A549 (cell line): Measurements from ENCODE around the gene SVIL. TPM values are rescaled to one million over a fixed set of nuclear protein-coding genes. Genes with fewer than 3 reads are reported as not detected.

Experiments used
- ATAC-seq, 2 experiments: fragments of 200-7000 bp in 1 of 2; fragments of >200 bp in 1 of 2; cut with Nextera tagmentation in 1 of 2; cut with Tn5 transposase in 1 of 2; 3 replicates each; pipeline versions ENCODE4 v1.8.0 to v1.9.1; 2018 to 2020; ENCODE audit warnings: mild to moderate bottlenecking in 1 of 2, moderate library complexity in 1 of 2
- CTCF ChIA-PET: fragments of 300-600 bp; sonication (Branson Sonifier 250); formaldehyde crosslinking; extraction: SDS; loops from one replicate; lab custom pipeline; 2021; ENCODE audit warnings: antibody characterized with exemption, inconsistent platforms; lab: Yijun Ruan, JAX
- POLR2A ChIA-PET: fragments of 350-600 bp; formaldehyde crosslinking; extraction: SDS; loops from one replicate; lab custom pipeline; 2021; ENCODE audit warnings: antibody characterized with exemption, inconsistent platforms; lab: Yijun Ruan, JAX
- DNase-seq, 2 experiments: peaks; one replicate each; pipeline versions ENCODE4 v3.0.0 to v3.0.0-alpha.2; 2011 to 2016; ENCODE audit warnings: low read depth in 1 of 2, low spot score in 1 of 2
- FAIRE-seq: peaks from 2 replicates; lab custom pipeline; 2011; peaks lifted over from hg19 to GRCh38; lab: Jason Lieb, UNC
- H3K27ac ChIP-seq, 2 experiments: fragments of >200 bp; sonication (Bioruptor Twin); formaldehyde crosslinking; 3 replicates each; pipeline ENCODE4 v1.5.1; 2016 to 2017
- H3K4me1 ChIP-seq: fragments of >200 bp; sonication (Bioruptor Twin); formaldehyde crosslinking; 3 replicates; pipeline ENCODE4 v1.6.1; 2016
- H3K4me2 ChIP-seq: fragments of >200 bp; sonication (Bioruptor Twin); formaldehyde crosslinking; 3 replicates; pipeline ENCODE4 v1.6.1; 2016
- H3K4me3 ChIP-seq: fragments of >200 bp; sonication (Bioruptor Twin); formaldehyde crosslinking; 3 replicates; pipeline ENCODE4 v1.5.1; 2016
- H3K9me3 ChIP-seq: fragments of >200 bp; sonication (Bioruptor Twin); formaldehyde crosslinking; 3 replicates; pipeline ENCODE4 v1.6.1; 2016
- BHLHE40 ChIP-seq: IDR thresholded peaks from 2 replicates; pipeline ENCODE4 v1.6.1; 2012; ENCODE audit warnings: low read depth, low read length, inconsistent platforms
- CEBPB ChIP-seq, 2 experiments: fragments of >200 bp in 1 of 2; sonication (Bioruptor Twin) in 1 of 2; formaldehyde crosslinking in 1 of 2; IDR thresholded peaks; 2 replicates each; pipeline ENCODE4 v1.6.1; 2012 to 2016
- CHD2 ChIP-seq: fragments of 150-350 bp; IDR thresholded peaks from 2 replicates; pipeline ENCODE4 v1.6.1; 2014; ENCODE audit warnings: low read length; ENCODE audit not compliant: partially characterized antibody
- EP300 ChIP-seq, 2 experiments: fragments of >200 bp; sonication (Bioruptor Twin); formaldehyde crosslinking; IDR thresholded peaks; 2 replicates in 1 of 2; 3 replicates in 1 of 2; pipeline ENCODE4 v1.6.1; 2016 to 2017
- ESRRA ChIP-seq: fragments of 150-350 bp; IDR thresholded peaks from 2 replicates; pipeline ENCODE4 v1.6.1; 2014; ENCODE audit warnings: mild to moderate bottlenecking, low read length, borderline replicate concordance
- FOSL2 ChIP-seq, 2 experiments: fragments of 450-650 bp in 1 of 2; fragments of >200 bp in 1 of 2; sonication (Bioruptor Twin) in 1 of 2; formaldehyde crosslinking; IDR thresholded peaks; 2 replicates each; pipeline versions ENCODE4 v1.5.0 to v1.6.1; 2016 to 2020; ENCODE audit warnings: mild to moderate bottlenecking in 1 of 2, moderate library complexity in 1 of 2
- FOXS1 ChIP-seq: fragments of 250-450 bp; sonication (Bioruptor Pico); IDR thresholded peaks from 2 replicates; pipeline ENCODE4 v1.5.0; 2020; ENCODE audit warnings: mild to moderate bottlenecking, moderate library complexity
- GATA3 ChIP-seq: IDR thresholded peaks from 2 replicates; pipeline ENCODE4 v1.6.1; 2012; ENCODE audit warnings: borderline replicate concordance
- HDAC2 ChIP-seq: fragments of 200-600 bp; sonication (generic); IDR thresholded peaks from 2 replicates; pipeline ENCODE4 v1.6.1; 2016
- HEYL ChIP-seq: fragments of 250-450 bp; sonication (Bioruptor Pico); IDR thresholded peaks from 2 replicates; pipeline ENCODE4 v1.8.0; 2021; ENCODE audit warnings: mild to moderate bottlenecking, moderate library complexity
- HOXB13 ChIP-seq: fragments of 250-450 bp; sonication (Bioruptor Pico); IDR thresholded peaks from 2 replicates; pipeline ENCODE4 v1.5.0; 2020; ENCODE audit warnings: low read depth, mild to moderate bottlenecking, moderate library complexity
- HOXB5 ChIP-seq: fragments of 250-450 bp; sonication (Bioruptor Pico); IDR thresholded peaks from 2 replicates; pipeline ENCODE4 v1.5.0; 2020; ENCODE audit warnings: mild to moderate bottlenecking, moderate library complexity
- JUN ChIP-seq, 2 experiments: fragments of >200 bp; sonication (Bioruptor Twin); formaldehyde crosslinking; IDR thresholded peaks; 2 replicates in 1 of 2; 3 replicates in 1 of 2; pipeline ENCODE4 v1.6.1; 2016 to 2017
- JUNB ChIP-seq: fragments of >200 bp; sonication (Bioruptor Twin); formaldehyde crosslinking; IDR thresholded peaks from 2 replicates; pipeline ENCODE4 v1.6.1; 2016
- KDM5A ChIP-seq: fragments of 200-600 bp; sonication (generic); IDR thresholded peaks from 2 replicates; pipeline ENCODE4 v1.6.1; 2016; ENCODE audit warnings: antibody characterized with exemption, mild to moderate bottlenecking
- MAFK ChIP-seq: fragments of 450-650 bp; IDR thresholded peaks from 2 replicates; pipeline ENCODE4 v1.6.1; 2014; ENCODE audit not compliant: partially characterized antibody
- MAZ ChIP-seq: fragments of 150-350 bp; IDR thresholded peaks from 2 replicates; pipeline ENCODE4 v1.6.1; 2014; ENCODE audit warnings: antibody characterized with exemption, low read depth, low read length, borderline replicate concordance
- NPAS2 ChIP-seq: fragments of 250-450 bp; sonication (Bioruptor Pico); IDR thresholded peaks from 2 replicates; pipeline ENCODE4 v1.8.0; 2022; ENCODE audit warnings: mild to moderate bottlenecking, moderate library complexity, borderline replicate concordance
- POLR2A ChIP-seq: IDR thresholded peaks from 2 replicates; pipeline ENCODE4 v1.6.1; 2012; ENCODE audit warnings: mild to moderate bottlenecking, low read length
- POLR2AphosphoS2 ChIP-seq: conservative IDR thresholded peaks from 2 replicates; pipeline ENCODE4 v1.6.1; 2012; ENCODE audit warnings: low read length, improper control_type of control experiment, inconsistent platforms
- RAD21 ChIP-seq, 2 experiments: fragments of >200 bp in 1 of 2; sonication (Bioruptor Twin) in 1 of 2; formaldehyde crosslinking in 1 of 2; IDR thresholded peaks in 1 of 2; conservative IDR thresholded peaks in 1 of 2; 2 replicates in 1 of 2; 3 replicates in 1 of 2; pipeline ENCODE4 v1.6.1; 2012 to 2018; ENCODE audit warnings: inconsistent platforms in 1 of 2
- RARB ChIP-seq: fragments of 250-450 bp; sonication (Bioruptor Pico); IDR thresholded peaks from 2 replicates; pipeline ENCODE4 v1.8.0; 2021; ENCODE audit warnings: mild to moderate bottlenecking, moderate library complexity
- RCOR1 ChIP-seq: fragments of 150-350 bp; IDR thresholded peaks from 2 replicates; pipeline ENCODE4 v1.6.1; 2014; ENCODE audit warnings: antibody characterized with exemption, low read length, low read depth
- RFX5 ChIP-seq: fragments of 450-650 bp; IDR thresholded peaks from 2 replicates; pipeline ENCODE4 v1.7.1; 2014; ENCODE audit warnings: antibody characterized with exemption, mild to moderate bottlenecking, moderate library complexity
- SMC3 ChIP-seq: fragments of >200 bp; sonication (Bioruptor Twin); formaldehyde crosslinking; IDR thresholded peaks from 3 replicates; pipeline ENCODE4 v1.6.1; 2018; ENCODE audit warnings: inconsistent platforms
- TP53 ChIP-seq: fragments of 250-450 bp; sonication (Bioruptor Pico); IDR thresholded peaks from 2 replicates; pipeline ENCODE4 v1.5.0; 2021; ENCODE audit warnings: mild to moderate bottlenecking, moderate library complexity
- ZFP36 ChIP-seq: fragments of 450-650 bp; IDR thresholded peaks from 2 replicates; pipeline ENCODE4 v1.6.1; 2014; ENCODE audit warnings: borderline replicate concordance; ENCODE audit not compliant: partially characterized antibody
- ZSCAN20 ChIP-seq: fragments of 250-450 bp; sonication (Bioruptor Pico); IDR thresholded peaks from 2 replicates; pipeline ENCODE4 v1.8.0; 2022; ENCODE audit warnings: mild to moderate bottlenecking, moderate library complexity
- WGBS: methylation state at CpG from one replicate; pipeline ENCODE4 v1.1.6; 2017; ENCODE audit errors: missing lambda C conversion rate; 5-methylcytosine and 5-hydroxymethylcytosine counted together
- polyA plus RNA-seq, 4 experiments: library from polyadenylated mRNA; depleted of rRNA in 3 of 4; stranded (reverse); fragments of >200 nt; fragmentation: RNase III in 1 of 4; extraction: RNeasy Plus Mini Kit Qiagen cat#74134 plus additional on column Dnase treatment in 1 of 4; gene quantifications; 2 replicates in 3 of 4; 3 replicates in 1 of 4; pipeline ENCODE4 v1.2.3, GENCODE V29; 2011 to 2017
- TF ChIP-seq, protein P1 (sequence below): fragments of 450-650 bp; IDR thresholded peaks from 2 replicates; pipeline ENCODE4 v1.6.1; 2014; ENCODE audit warnings: antibody characterized with exemption
- TF ChIP-seq, protein P2 (sequence below): IDR thresholded peaks from 2 replicates; pipeline ENCODE4 v1.6.1; 2012
- TF ChIP-seq, protein P3 (sequence below): fragments of >200 bp; sonication (Bioruptor Twin); formaldehyde crosslinking; IDR thresholded peaks from 3 replicates; pipeline ENCODE4 v1.6.1; 2016
- TF ChIP-seq, protein P4 (sequence below): IDR thresholded peaks from 2 replicates; pipeline ENCODE4 v1.6.1; 2012; ENCODE audit warnings: low read depth, borderline replicate concordance

SVIL gene
- polyA plus RNA-seq, 2 of the 4 experiments (the other 2 are of a cell fraction): 12.0 to 20.4 TPM

DNA sequence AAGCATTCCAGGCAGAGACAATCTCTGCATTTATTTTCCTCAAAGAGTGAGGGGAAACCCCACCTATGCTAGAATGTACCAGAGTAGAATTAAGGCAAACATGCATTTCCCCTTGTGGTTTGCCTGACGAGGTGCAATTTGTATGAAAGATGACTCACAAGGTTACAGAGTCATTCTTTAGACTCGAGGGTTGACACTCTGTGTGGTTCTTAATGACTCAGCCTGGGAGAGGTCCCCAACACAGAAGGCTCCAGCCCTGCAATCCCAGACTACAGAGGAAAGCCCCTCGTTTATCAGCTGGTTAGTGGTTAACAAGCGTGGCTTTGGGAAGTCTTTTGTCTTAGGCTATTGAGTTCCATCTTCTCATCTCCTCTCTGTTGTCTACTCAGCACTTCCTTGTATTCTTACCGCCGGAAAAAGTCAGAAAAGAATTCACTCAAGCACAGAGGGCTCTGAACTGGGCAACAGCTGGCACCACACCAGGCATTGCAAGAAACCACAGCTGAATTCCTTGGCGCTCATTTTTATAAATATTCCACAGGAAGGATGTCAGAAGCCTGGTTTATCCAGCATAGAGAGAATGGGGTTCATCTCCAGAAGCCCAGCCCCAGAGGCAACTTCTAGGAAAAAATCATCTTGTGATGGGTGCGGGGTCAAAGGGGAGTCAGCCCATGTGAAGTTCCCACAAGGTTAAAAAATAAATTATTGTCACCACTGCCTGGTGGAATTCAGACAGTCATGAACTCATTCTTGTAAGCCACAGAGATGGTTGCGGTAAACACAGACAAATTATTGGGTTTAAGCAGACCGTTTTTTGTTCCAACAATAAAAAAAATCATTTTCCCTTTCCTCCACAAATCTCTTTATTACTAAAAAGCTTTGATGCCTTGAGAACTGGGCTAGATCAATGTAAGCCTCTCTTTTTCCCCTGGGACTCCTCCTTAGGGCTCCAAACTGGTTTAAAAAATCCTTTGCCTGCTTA lies 24.5 kb upstream of the SVIL start:
- FAIRE-seq: peak; percentile 99
- CTCF ChIA-PET: interaction anchor here (0.6 to 1.9 kb wide), 8 partner anchors 9 to 157 kb away, joined by 3 to 7 read pairs (median 4); no protein-coding TSS in a partner anchor
- POLR2A ChIA-PET: interaction anchor here (1.0 to 1.3 kb wide), 3 partner anchors 55 to 152 kb away, joined by 3 to 5 read pairs (median 3); no protein-coding TSS in a partner anchor
- Histone ChIP-seq H3K27ac (peak overlapping the region; percentile 63 to 81), H3K4me2 (peak overlapping the region; percentile 92), H3K9me3 (peaks cover 13% of the 10 kb centered on the region; the same call in 1 of the 3 replicates), H3K4me3 (peak overlapping the region; percentile 19; the same call in 1 of the 3 replicates), H3K4me1 (peaks cover 39% of the 10 kb centered on the region)
- TF ChIP-seq HOXB13 (CRISPR knock-in tag): no peak
- peak; percentile 98 for TF ChIP-seq JUNB
- TF ChIP-seq, protein P1, sequence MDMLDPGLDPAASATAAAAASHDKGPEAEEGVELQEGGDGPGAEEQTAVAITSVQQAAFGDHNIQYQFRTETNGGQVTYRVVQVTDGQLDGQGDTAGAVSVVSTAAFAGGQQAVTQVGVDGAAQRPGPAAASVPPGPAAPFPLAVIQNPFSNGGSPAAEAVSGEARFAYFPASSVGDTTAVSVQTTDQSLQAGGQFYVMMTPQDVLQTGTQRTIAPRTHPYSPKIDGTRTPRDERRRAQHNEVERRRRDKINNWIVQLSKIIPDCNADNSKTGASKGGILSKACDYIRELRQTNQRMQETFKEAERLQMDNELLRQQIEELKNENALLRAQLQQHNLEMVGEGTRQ: no peak
- TF ChIP-seq, protein P2, sequence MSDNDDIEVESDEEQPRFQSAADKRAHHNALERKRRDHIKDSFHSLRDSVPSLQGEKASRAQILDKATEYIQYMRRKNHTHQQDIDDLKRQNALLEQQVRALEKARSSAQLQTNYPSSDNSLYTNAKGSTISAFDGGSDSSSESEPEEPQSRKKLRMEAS: peak; percentile 79
- no peak for TF ChIP-seq POLR2AphosphoS2
- peak; percentile 47; the same call in 2 of the 3 replicates for TF ChIP-seq SMC3
- peak; percentile 5 to 80; a peak in 2 of 4 replicates for TF ChIP-seq CEBPB (IDR thresholded peaks at IDR 0.05)
- TF ChIP-seq JUN (IDR thresholded peaks at IDR 0.05): peak; percentile 92 to 93
- peak; percentile 95 for TF ChIP-seq GATA3
- peak in 1 of 2 experiments; percentile 54; a peak in 4 of 5 replicates for TF ChIP-seq RAD21 (conservative IDR thresholded peaks at IDR 0.05 in 1 of 2, IDR thresholded peaks at IDR 0.05 in 1 of 2)
- no peak for TF ChIP-seq ZFP36
- TF ChIP-seq TP53 (CRISPR knock-in tag): no peak
- no peak for TF ChIP-seq HDAC2
- peak; percentile 99 for TF ChIP-seq MAFK
- TF ChIP-seq EP300 (IDR thresholded peaks at IDR 0.05): peak; percentile 50 to 85; a peak in 3 of 5 replicates
- 0 out of 2 replicates have a peak, but pooled peaks have one; percentile 60 for TF ChIP-seq RARB (CRISPR knock-in tag)
- TF ChIP-seq FOSL2 (IDR thresholded peaks at IDR 0.05): peak; percentile 99
- peak; percentile 99 for TF ChIP-seq FOSL2 (CRISPR knock-in tag; IDR thresholded peaks at IDR 0.05)
- TF ChIP-seq, protein P3, sequence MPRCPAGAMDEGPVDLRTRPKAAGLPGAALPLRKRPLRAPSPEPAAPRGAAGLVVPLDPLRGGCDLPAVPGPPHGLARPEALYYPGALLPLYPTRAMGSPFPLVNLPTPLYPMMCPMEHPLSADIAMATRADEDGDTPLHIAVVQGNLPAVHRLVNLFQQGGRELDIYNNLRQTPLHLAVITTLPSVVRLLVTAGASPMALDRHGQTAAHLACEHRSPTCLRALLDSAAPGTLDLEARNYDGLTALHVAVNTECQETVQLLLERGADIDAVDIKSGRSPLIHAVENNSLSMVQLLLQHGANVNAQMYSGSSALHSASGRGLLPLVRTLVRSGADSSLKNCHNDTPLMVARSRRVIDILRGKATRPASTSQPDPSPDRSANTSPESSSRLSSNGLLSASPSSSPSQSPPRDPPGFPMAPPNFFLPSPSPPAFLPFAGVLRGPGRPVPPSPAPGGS: peak; percentile 98
- peak; percentile 98 for ATAC-seq
- DNase-seq: peak; percentile 96 to 99
- 5% methylated on average over 10 of the region's 10 CpGs for WGBS

DNA sequence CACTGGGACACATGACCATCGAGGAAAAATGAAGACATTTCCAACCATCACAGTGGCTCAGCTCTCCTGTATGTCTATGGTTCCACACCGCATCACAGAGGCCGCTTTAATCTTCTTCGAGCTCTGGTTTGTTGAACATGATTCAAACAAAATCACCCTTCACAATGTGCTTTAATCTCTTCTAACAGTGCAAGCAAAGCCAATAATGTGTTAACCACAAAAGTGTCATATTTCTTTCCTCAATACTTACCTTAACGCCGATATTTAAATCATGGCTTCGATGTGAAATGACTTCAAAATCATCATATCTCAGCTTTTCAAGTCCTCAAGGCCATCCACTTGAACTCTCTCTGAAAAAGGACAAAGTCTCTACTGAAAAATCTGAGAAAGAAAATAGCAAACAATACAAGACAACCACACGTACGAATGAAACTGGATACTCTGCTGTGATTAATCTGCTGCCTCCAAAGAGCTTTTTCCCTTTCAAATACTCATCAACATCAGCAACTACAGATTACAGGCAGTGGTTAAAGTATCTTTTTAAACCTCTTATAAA lies 23.0 kb upstream of the SVIL start:
- TF ChIP-seq NPAS2 (no peak), JUNB (no peak), TP53 (CRISPR knock-in tag) (no peak), ZSCAN20 (no peak), ESRRA (no peak), SMC3 (no peak), BHLHE40 (no peak), POLR2A (no peak), KDM5A (no peak), CHD2 (no peak), RCOR1 (no peak), RFX5 (no peak), HDAC2 (no peak), MAZ (no peak), HEYL (CRISPR knock-in tag) (no peak), MAFK (no peak), FOXS1 (CRISPR knock-in tag) (no peak), HOXB5 (CRISPR knock-in tag) (no peak)
- TF ChIP-seq, protein P2: no peak
- TF ChIP-seq, protein P4, sequence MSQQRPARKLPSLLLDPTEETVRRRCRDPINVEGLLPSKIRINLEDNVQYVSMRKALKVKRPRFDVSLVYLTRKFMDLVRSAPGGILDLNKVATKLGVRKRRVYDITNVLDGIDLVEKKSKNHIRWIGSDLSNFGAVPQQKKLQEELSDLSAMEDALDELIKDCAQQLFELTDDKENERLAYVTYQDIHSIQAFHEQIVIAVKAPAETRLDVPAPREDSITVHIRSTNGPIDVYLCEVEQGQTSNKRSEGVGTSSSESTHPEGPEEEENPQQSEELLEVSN: no peak
- TF ChIP-seq, all 56 proteins: peak for 0
- Histone ChIP-seq H3K9me3 (peaks cover 13% of the 10 kb centered on the region; the same call in 1 of the 3 replicates), H3K4me1 (peaks cover 39% of the 10 kb centered on the region), H3K27ac (no peak overlapping the region; a peak in 1 of 6 replicates), H3K4me3 (no peak overlapping the region), H3K4me2 (no peak overlapping the region)
- no peak for FAIRE-seq
- DNase-seq: no peak
- ATAC-seq: no peak
- ChIA-PET POLR2A (no interaction called here), CTCF (interaction anchor here (0.6 to 1.8 kb wide), 8 partner anchors 11 to 154 kb away, joined by 3 to 7 read pairs (median 4); no protein-coding TSS in a partner anchor)
- 95% methylated on average over 9 of the region's 9 CpGs for WGBS
